ENCODE results near the gene DYNC2H1. TPM values are rescaled to one million over a fixed set of nuclear protein-coding genes. Genes with fewer than 3 reads are reported as not detected.

The DYNC2H1 gene
- total RNA-seq, 1 donor from 2014 or later, result 61.1 TPM

DNA sequence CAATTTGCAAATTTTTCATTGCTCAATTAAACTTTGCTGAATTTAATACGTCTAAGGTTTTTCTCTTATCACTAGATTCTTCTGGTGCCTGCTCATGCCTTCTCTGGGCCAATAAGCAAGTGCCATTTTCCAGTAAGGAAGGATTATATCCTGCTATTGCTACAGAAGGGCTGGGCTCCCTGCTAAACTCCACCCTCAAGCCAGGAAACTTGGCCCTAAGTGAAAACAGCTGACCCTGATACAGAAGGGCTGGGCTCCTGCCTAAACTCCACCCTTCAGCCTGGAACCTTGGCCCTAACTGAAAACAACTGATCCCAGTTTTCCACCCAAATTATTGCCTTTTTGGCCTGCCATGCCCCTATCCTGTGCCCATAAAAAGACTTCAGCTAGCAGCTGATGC is 385.3 kb downstream of the DYNC2H1 start:
- no peaks in the 10 kb centered on the region for H3K36me3 ChIP-seq
- Mint-ChIP-seq H3K9me3 (peaks cover 3% of the 10 kb centered on the region), H3K27me3 (ENCODE audit: insufficient read depth, low read depth) (peaks cover 8% of the 10 kb centered on the region), H3K4me1 (peaks cover 17% of the 10 kb centered on the region), H3K27ac (no peak overlapping the region), H3K36me3 (no peaks in the 10 kb centered on the region), H3K4me3 (no peak overlapping the region)
- no peak overlapping the region for H2AFZ ChIP-seq (replicated peaks)
- H3K79me2 ChIP-seq (ENCODE audit: low read depth), result no peaks in the 10 kb centered on the region
- DNase-seq (ENCODE audit: low spot score), result no peak
- H3F3A ChIP-seq (ENCODE audit: low read depth), result peaks cover 4% of the 10 kb centered on the region
- TF ChIP-seq, protein P1, sequence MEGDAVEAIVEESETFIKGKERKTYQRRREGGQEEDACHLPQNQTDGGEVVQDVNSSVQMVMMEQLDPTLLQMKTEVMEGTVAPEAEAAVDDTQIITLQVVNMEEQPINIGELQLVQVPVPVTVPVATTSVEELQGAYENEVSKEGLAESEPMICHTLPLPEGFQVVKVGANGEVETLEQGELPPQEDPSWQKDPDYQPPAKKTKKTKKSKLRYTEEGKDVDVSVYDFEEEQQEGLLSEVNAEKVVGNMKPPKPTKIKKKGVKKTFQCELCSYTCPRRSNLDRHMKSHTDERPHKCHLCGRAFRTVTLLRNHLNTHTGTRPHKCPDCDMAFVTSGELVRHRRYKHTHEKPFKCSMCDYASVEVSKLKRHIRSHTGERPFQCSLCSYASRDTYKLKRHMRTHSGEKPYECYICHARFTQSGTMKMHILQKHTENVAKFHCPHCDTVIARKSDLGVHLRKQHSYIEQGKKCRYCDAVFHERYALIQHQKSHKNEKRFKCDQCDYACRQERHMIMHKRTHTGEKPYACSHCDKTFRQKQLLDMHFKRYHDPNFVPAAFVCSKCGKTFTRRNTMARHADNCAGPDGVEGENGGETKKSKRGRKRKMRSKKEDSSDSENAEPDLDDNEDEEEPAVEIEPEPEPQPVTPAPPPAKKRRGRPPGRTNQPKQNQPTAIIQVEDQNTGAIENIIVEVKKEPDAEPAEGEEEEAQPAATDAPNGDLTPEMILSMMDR (IDR thresholded peaks at IDR 0.05), result no peak
- TF ChIP-seq EZH2 (IDR thresholded peaks at IDR 0.05) (no peak), EZH2phosphoT487 (IDR thresholded peaks at IDR 0.05) (no peak)
- no peak overlapping the region for H3K9ac ChIP-seq
- H3K4me2 ChIP-seq, result no peak overlapping the region
- no peak overlapping the region for H3K27ac ChIP-seq
- H4K20me1 ChIP-seq (ENCODE audit: low read depth), result no peaks in the 10 kb centered on the region
- no peaks in the 10 kb centered on the region for H3K27me3 ChIP-seq
- peaks cover 15% of the 10 kb centered on the region for H3K4me1 ChIP-seq
- H3K4me3 ChIP-seq, result no peak overlapping the region
- H3K9me3 ChIP-seq (ENCODE audit: low read depth), result no peaks in the 10 kb centered on the region

DNA sequence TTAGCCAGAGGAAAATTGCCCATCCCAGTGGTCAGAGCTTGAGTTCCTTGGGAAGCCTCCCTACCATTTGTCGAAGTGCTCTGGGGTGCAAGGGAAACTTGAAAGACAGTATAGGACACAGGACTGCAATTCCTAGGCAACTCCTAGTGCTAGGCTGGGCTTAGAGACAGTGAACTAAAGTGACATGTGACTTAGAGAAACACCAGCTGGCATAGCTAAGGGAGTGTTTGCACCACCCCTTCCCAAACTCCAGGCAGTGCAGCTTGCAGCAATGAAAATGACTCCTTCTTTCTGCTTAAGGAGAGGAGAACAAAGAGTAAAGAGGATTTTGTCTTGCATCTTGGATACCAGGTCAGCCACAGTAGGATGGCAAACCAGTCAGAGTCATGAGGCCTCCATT is 388.0 kb downstream of the DYNC2H1 start:
- H3F3A ChIP-seq (ENCODE audit: low read depth), result peaks cover 4% of the 10 kb centered on the region
- Mint-ChIP-seq H3K4me3 (no peak overlapping the region), H3K27ac (no peak overlapping the region), H3K36me3 (no peaks in the 10 kb centered on the region), H3K9me3 (peaks cover 3% of the 10 kb centered on the region), H3K4me1 (peaks cover 14% of the 10 kb centered on the region), H3K27me3 (ENCODE audit: insufficient read depth, low read depth) (peaks cover 8% of the 10 kb centered on the region)
- H3K4me3 ChIP-seq, result no peak overlapping the region
- no peak overlapping the region for H3K9ac ChIP-seq
- no peak for DNase-seq (ENCODE audit: low spot score)
- H4K20me1 ChIP-seq (ENCODE audit: low read depth), result no peaks in the 10 kb centered on the region
- no peak overlapping the region for H3K4me2 ChIP-seq
- peak overlapping the region; percentile 42 for H2AFZ ChIP-seq (replicated peaks)
- no peaks in the 10 kb centered on the region for H3K36me3 ChIP-seq
- no peaks in the 10 kb centered on the region for H3K9me3 ChIP-seq (ENCODE audit: low read depth)
- H3K79me2 ChIP-seq (ENCODE audit: low read depth), result no peaks in the 10 kb centered on the region
- TF ChIP-seq EZH2 (IDR thresholded peaks at IDR 0.05) (no peak), EZH2phosphoT487 (IDR thresholded peaks at IDR 0.05) (no peak)
- TF ChIP-seq, protein P1 (IDR thresholded peaks at IDR 0.05), result no peak
- no peaks in the 10 kb centered on the region for H3K27me3 ChIP-seq
- H3K27ac ChIP-seq, result no peak overlapping the region
- peaks cover 10% of the 10 kb centered on the region for H3K4me1 ChIP-seq

DNA sequence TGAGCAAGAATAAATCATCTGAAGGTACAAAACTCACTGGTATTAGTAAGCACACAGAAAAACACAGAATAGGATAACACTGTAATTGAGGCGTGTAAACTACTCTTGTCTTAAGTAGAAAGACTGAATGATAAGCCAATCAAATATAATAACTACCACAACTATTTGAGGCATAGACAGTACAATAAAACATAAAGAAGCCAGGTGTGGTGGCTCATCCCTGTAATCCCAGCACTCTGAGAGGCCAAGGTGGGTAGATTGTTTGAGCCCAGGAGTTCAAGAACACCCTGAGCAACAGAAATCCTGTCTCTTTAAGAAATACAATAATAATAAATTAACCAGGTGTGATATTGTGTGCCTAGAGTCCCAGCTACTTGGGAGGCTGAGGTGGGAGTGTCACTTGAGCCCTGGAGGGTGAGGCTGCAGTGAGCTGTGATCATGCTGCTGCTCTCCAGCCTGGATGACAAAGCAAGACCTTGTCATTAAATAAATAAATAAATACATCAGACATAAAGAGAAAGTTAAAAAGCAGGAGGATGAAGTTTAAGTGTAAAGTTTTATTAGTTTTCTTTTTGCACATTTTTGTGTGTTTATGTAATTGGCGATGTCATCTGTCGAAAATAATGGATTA is 390.6 kb downstream of the DYNC2H1 start:
- H3K36me3 ChIP-seq, result no peaks in the 10 kb centered on the region
- Mint-ChIP-seq H3K36me3 (no peaks in the 10 kb centered on the region), H3K4me3 (no peak overlapping the region), H3K27ac (no peak overlapping the region), H3K27me3 (ENCODE audit: insufficient read depth, low read depth) (peaks cover 2% of the 10 kb centered on the region), H3K9me3 (no peaks in the 10 kb centered on the region), H3K4me1 (peaks cover 10% of the 10 kb centered on the region)
- no peak for DNase-seq (ENCODE audit: low spot score)
- H3K27me3 ChIP-seq, result no peaks in the 10 kb centered on the region
- H3K9ac ChIP-seq, result no peak overlapping the region
- H4K20me1 ChIP-seq (ENCODE audit: low read depth), result no peaks in the 10 kb centered on the region
- no peaks in the 10 kb centered on the region for H3K79me2 ChIP-seq (ENCODE audit: low read depth)
- H2AFZ ChIP-seq (replicated peaks), result no peak overlapping the region
- H3K27ac ChIP-seq, result no peak overlapping the region
- peaks cover 4% of the 10 kb centered on the region for H3F3A ChIP-seq (ENCODE audit: low read depth)
- no peak overlapping the region for H3K4me2 ChIP-seq
- no peaks in the 10 kb centered on the region for H3K9me3 ChIP-seq (ENCODE audit: low read depth)
- H3K4me1 ChIP-seq, result peaks cover 10% of the 10 kb centered on the region
- H3K4me3 ChIP-seq, result no peak overlapping the region
- TF ChIP-seq EZH2phosphoT487 (IDR thresholded peaks at IDR 0.05) (no peak), EZH2 (IDR thresholded peaks at IDR 0.05) (no peak)
- TF ChIP-seq, protein P1 (IDR thresholded peaks at IDR 0.05), result no peak
